ENCODE data around the gene SLC25A45.

Gene SLC25A45

DNA sequence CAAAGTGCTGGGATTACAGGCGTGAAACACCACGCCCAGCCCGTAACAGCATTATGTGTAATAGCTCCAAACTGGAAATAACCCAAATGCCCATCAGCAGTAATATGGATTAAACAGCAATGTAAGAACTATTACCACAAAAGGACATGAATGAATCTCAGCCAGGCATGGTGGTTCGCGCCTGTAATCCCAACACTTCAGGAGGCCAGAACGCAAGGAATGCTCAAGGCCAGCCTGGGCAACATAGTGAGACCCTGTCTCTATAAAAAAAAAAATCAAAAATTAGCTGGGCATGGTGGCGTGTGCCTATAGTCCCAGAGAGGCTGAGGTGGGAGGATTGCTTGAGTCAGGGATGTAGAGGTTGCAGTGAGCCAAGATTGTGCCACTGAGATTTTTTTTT lies 51.9 kb downstream of the SLC25A45 start:
- TF ChIP-seq, protein P1, sequence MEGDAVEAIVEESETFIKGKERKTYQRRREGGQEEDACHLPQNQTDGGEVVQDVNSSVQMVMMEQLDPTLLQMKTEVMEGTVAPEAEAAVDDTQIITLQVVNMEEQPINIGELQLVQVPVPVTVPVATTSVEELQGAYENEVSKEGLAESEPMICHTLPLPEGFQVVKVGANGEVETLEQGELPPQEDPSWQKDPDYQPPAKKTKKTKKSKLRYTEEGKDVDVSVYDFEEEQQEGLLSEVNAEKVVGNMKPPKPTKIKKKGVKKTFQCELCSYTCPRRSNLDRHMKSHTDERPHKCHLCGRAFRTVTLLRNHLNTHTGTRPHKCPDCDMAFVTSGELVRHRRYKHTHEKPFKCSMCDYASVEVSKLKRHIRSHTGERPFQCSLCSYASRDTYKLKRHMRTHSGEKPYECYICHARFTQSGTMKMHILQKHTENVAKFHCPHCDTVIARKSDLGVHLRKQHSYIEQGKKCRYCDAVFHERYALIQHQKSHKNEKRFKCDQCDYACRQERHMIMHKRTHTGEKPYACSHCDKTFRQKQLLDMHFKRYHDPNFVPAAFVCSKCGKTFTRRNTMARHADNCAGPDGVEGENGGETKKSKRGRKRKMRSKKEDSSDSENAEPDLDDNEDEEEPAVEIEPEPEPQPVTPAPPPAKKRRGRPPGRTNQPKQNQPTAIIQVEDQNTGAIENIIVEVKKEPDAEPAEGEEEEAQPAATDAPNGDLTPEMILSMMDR (IDR thresholded peaks at IDR 0.05; ENCODE audit: control insufficient read depth, insufficient read depth, low read depth, low read length, missing control alignments): no peak
- no peak for DNase-seq (ENCODE audit: low read depth)
- no peak overlapping the region for H3K4me3 ChIP-seq (ENCODE audit: control insufficient read depth, low read depth, low read length)

DNA sequence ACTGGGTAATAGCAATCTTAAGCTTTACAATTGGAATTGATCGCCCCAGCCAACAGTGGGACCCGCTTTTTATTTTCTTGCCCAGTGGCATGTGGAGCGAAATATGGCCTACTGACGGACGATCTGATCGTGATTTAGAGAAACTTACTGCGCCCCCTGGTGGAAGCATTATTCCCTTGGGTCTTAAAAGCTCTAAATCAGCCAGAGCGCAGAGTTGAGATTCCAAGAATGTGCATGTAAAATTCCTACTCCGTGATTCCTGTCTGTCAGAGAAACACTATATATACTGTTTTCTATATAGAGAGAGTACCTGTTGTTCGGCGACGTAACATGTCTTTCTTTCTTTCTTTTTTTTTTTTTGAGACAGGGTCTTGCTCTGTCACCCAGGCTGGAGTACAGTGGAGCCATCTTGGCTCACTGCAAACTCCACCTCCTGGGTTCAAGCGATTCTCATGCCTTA lies 52.5 kb downstream of the SLC25A45 start:
- DNase-seq (ENCODE audit: low read depth): peak; percentile 75
- no peak overlapping the region for H3K4me3 ChIP-seq (ENCODE audit: control insufficient read depth, low read depth, low read length)
- TF ChIP-seq, protein P1 (IDR thresholded peaks at IDR 0.05; ENCODE audit: control insufficient read depth, insufficient read depth, low read depth, low read length, missing control alignments): peak; percentile 74

DNA sequence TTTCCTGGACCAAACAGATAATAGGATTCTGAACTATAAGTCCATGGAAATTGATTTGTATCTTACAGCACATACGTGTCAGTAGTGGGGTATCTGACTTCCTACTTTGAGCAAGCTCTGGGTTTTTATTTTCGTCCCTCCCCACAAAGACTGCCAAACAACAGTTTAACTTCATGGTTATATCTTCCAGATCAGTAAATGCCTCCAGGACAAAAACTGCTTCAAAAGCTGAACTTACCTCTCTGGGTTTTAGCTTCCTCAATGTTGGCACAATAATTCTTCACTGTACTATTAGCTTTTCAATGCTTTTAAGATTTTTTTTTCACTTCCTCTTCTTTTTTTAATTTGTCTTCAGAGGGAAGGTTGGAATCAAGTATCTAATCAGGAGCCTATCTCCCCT lies 53.0 kb downstream of the SLC25A45 start:
- TF ChIP-seq, protein P1 (IDR thresholded peaks at IDR 0.05; ENCODE audit: control insufficient read depth, insufficient read depth, low read depth, low read length, missing control alignments): no peak
- no peak overlapping the region for H3K4me3 ChIP-seq (ENCODE audit: control insufficient read depth, low read depth, low read length)
- no peak for DNase-seq (ENCODE audit: low read depth)

DNA sequence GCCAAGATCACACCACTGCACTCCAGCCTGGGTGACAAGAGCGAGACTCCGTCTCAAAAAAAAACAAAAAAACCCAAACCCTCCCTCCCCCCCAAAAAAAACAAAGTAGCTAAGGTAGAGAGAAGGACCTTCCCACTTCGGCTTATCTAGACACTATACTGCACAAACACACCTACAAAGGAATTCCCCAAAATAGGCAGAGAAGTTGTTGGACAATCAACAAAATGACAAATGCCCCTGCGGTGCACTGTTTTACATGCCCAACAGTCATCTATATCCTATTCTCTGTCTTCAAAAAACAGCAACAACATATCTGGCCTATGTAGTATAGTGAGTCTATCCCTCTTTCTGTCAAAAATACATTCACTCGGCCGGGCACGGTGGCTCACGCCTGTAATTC lies 55.4 kb downstream of the SLC25A45 start:
- H3K4me3 ChIP-seq (ENCODE audit: control insufficient read depth, low read depth, low read length): no peak overlapping the region
- TF ChIP-seq, protein P1 (IDR thresholded peaks at IDR 0.05; ENCODE audit: control insufficient read depth, insufficient read depth, low read depth, low read length, missing control alignments): no peak
- no peak for DNase-seq (ENCODE audit: low read depth)

GRCh38 chr11:65325435-65325834 lies 57.0 kb downstream of the SLC25A45 start:
- DNase-seq (ENCODE audit: low read depth): no peak
- no peak overlapping the region for H3K4me3 ChIP-seq (ENCODE audit: control insufficient read depth, low read depth, low read length)
- TF ChIP-seq, protein P1 (IDR thresholded peaks at IDR 0.05; ENCODE audit: control insufficient read depth, insufficient read depth, low read depth, low read length, missing control alignments): no peak
